Chondrocyte (in vitro differentiated cells): ENCODE measurements around the gene SFMBT2. TPM values are rescaled to one million over a fixed set of nuclear protein-coding genes. Genes with fewer than 3 reads are reported as not detected.
"Not testable (repeated sequence)": the region's sequence is repeated elsewhere in the genome, so short reads cannot be mapped to it uniquely, and the experiment has no call there.

Source experiments
- DNase-seq: peaks from one replicate; pipeline ENCODE4 v3.0.0; 2021; ENCODE audit warnings: mixed read lengths, low spot score
- H3K27ac Mint-ChIP-seq: one replicate; pipeline ENCODE4 v1.8.0; 2021; ENCODE audit warnings: mild to moderate bottlenecking, moderate library complexity, mixed read lengths; ENCODE audit not compliant: unreplicated experiment
- H3K27me3 Mint-ChIP-seq: 2 replicates; pipeline ENCODE4 v1.8.0; 2021; ENCODE audit warnings: low read depth, mixed read lengths
- H3K36me3 Mint-ChIP-seq: 2 replicates; pipeline ENCODE4 v1.8.0; 2021; ENCODE audit warnings: low read depth, mixed read lengths
- H3K4me1 Mint-ChIP-seq: 2 replicates; pipeline ENCODE4 v1.8.0; 2021; ENCODE audit warnings: low read depth, mild to moderate bottlenecking, mixed read lengths
- H3K4me3 Mint-ChIP-seq: one replicate; pipeline ENCODE4 v1.8.0; 2021; ENCODE audit warnings: mild to moderate bottlenecking, moderate library complexity, mixed read lengths; ENCODE audit not compliant: unreplicated experiment
- H3K9me3 Mint-ChIP-seq: 2 replicates; pipeline ENCODE4 v1.8.0; 2021; ENCODE audit warnings: low read depth, mixed read lengths
- CTCF ChIP-seq: fragments of 200-600 bp; sonication (generic); IDR thresholded peaks from 2 replicates; pipeline ENCODE4 v1.5.0; 2021; ENCODE audit warnings: antibody characterized with exemption, mild to moderate bottlenecking, moderate library complexity
- total RNA-seq: library from RNA; stranded (reverse); gene quantifications from 3 replicates; pipeline ENCODE4 v1.2.1, GENCODE V29; 2021

The SFMBT2 gene
- total RNA-seq, 1 donor from 2014 or later = 1.9 TPM

- no peak overlapping the region for H3K27ac Mint-ChIP-seq
- no peaks in the 10 kb centered on the region for H3K4me1 Mint-ChIP-seq
- DNase-seq = no peak
- no peaks in the 10 kb centered on the region for H3K36me3 Mint-ChIP-seq
- H3K9me3 Mint-ChIP-seq = no peaks in the 10 kb centered on the region
- H3K27me3 Mint-ChIP-seq = no peaks in the 10 kb centered on the region
- TF ChIP-seq CTCF = no peak
- H3K4me3 Mint-ChIP-seq = no peak overlapping the region
These were observed 92.9 kb downstream of the SFMBT2 start for GRCh38 chr10:7317786-7318446.

GRCh38 chr10:7316839-7317238, 94.0 kb downstream of the SFMBT2 start:
- TF ChIP-seq CTCF = no peak
- Mint-ChIP-seq H3K36me3 (no peaks in the 10 kb centered on the region), H3K9me3 (no peaks in the 10 kb centered on the region), H3K4me3 (no peak overlapping the region), H3K27ac (no peak overlapping the region), H3K27me3 (no peaks in the 10 kb centered on the region), H3K4me1 (no peaks in the 10 kb centered on the region)
- no peak for DNase-seq

GRCh38 chr10:7315906-7316305, 94.9 kb downstream of the SFMBT2 start:
- no peak for DNase-seq
- Mint-ChIP-seq H3K36me3 (no peaks in the 10 kb centered on the region), H3K9me3 (no peaks in the 10 kb centered on the region), H3K4me1 (no peaks in the 10 kb centered on the region), H3K27ac (no peak overlapping the region), H3K4me3 (no peak overlapping the region), H3K27me3 (no peaks in the 10 kb centered on the region)
- no peak for TF ChIP-seq CTCF

GRCh38 chr10:7314170-7314569, 96.7 kb downstream of the SFMBT2 start:
- Mint-ChIP-seq H3K4me1 (no peaks in the 10 kb centered on the region), H3K27me3 (no peaks in the 10 kb centered on the region), H3K27ac (no peak overlapping the region)

GRCh38 chr10:7312488-7312857, 98.4 kb downstream of the SFMBT2 start:
- no peak for TF ChIP-seq CTCF
- Mint-ChIP-seq H3K36me3 (no peaks in the 10 kb centered on the region), H3K27me3 (no peaks in the 10 kb centered on the region), H3K4me1 (no peaks in the 10 kb centered on the region), H3K9me3 (peaks cover 6% of the 10 kb centered on the region), H3K4me3 (no peak overlapping the region), H3K27ac (no peak overlapping the region)
- no peak for DNase-seq

More at GRCh38 chr10:7314170-7314569, 96.7 kb downstream of the SFMBT2 start:
- no peak for TF ChIP-seq CTCF
- no peak for DNase-seq
- Mint-ChIP-seq H3K4me3 (no peak overlapping the region), H3K36me3 (no peaks in the 10 kb centered on the region), H3K9me3 (no peaks in the 10 kb centered on the region)

- H3K9me3 Mint-ChIP-seq, H3K27ac Mint-ChIP-seq, H3K36me3 Mint-ChIP-seq, DNase-seq, H3K4me3 Mint-ChIP-seq, H3K4me1 Mint-ChIP-seq, H3K27me3 Mint-ChIP-seq: not testable (repeated sequence)
These were observed 98.9 kb downstream of the SFMBT2 start for GRCh38 chr10:7311850-7312487.
